SK-N-SH treated with all-trans-retinoic acid at 6 μM for 48 hours (cell line): ENCODE measurements around the gene MOV10.

Experiments
- TCF4 ChIP-seq: fragments of 250-450 bp; sonication (Bioruptor Pico); IDR thresholded peaks from 2 replicates; pipeline ENCODE4 v1.8.0; 2021; ENCODE audit warnings: mild to moderate bottlenecking, moderate library complexity, borderline replicate concordance
- ZNF70 ChIP-seq: fragments of 450-650 bp; formaldehyde crosslinking; IDR thresholded peaks from 2 replicates; pipeline ENCODE4 v1.5.0; 2020; ENCODE audit warnings: mild to moderate bottlenecking, moderate library complexity

- TF ChIP-seq TCF4 (CRISPR knock-in tag) = no peak
- TF ChIP-seq ZNF70 (CRISPR knock-in tag) = no peak
Measured at GRCh38 chr1:112700290-112701226, 26.1 kb downstream of the MOV10 start.
